DOHH2 (cell line): ENCODE measurements around the gene SEPTIN1.

ENCODE experiments used
- EZH2phosphoT487 ChIP-seq: fragments of 200-600 bp; sonication (generic); IDR thresholded peaks from 2 replicates; pipeline ENCODE4 v1.6.1; 2017; ENCODE audit warnings: borderline replicate concordance, mild to moderate bottlenecking, antibody characterized with exemption, low read length, moderate library complexity, mixed read lengths
- TF ChIP-seq, protein P1 (sequence below): fragments of 200-600 bp; sonication (generic); IDR thresholded peaks from one replicate; pipeline ENCODE4 v1.5.1; 2014; ENCODE audit warnings: antibody characterized with exemption, mild to moderate bottlenecking, low read depth, low read length; ENCODE audit not compliant: poor library complexity, severe bottlenecking

DNA sequence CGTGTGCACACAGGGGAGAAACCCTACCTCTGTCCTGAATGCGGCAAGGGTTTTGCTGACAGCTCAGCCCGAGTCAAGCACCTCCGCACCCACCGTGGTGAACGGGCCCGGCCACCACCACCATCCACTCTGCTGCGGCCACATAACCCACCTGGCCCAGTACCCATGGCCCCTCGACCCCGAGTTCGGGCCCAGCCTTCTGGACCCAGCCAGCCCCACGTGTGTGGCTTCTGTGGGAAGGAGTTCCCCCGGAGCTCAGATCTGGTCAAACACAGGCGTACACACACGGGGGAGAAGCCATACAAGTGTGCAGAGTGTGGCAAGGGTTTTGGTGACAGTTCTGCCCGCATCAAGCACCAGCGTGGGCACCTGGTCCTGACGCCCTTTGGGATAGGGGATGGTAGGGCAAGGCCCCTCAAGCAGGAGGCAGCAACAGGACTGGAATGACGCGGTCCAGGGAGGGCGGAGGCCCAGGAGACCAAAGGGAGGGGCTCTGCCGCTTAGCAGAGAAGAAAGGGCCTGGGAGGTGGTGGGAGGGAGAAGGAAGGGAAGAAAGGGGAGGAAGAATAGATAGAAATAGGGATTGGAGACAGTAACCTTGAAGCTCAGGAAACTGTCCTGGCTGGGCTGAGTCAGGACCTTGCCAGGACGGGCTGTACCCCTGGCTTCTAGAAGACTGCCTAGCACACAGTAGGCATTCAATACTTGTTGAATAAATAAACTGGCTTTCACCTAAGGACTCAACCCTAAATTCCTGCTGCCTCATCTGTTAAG lies 16.5 kb upstream of the SEPTIN1 start:
- TF ChIP-seq, protein P1, sequence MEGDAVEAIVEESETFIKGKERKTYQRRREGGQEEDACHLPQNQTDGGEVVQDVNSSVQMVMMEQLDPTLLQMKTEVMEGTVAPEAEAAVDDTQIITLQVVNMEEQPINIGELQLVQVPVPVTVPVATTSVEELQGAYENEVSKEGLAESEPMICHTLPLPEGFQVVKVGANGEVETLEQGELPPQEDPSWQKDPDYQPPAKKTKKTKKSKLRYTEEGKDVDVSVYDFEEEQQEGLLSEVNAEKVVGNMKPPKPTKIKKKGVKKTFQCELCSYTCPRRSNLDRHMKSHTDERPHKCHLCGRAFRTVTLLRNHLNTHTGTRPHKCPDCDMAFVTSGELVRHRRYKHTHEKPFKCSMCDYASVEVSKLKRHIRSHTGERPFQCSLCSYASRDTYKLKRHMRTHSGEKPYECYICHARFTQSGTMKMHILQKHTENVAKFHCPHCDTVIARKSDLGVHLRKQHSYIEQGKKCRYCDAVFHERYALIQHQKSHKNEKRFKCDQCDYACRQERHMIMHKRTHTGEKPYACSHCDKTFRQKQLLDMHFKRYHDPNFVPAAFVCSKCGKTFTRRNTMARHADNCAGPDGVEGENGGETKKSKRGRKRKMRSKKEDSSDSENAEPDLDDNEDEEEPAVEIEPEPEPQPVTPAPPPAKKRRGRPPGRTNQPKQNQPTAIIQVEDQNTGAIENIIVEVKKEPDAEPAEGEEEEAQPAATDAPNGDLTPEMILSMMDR: no peak
- TF ChIP-seq EZH2phosphoT487: no peak
